Fibroblast of lung (primary cell): Measurements from ENCODE around the gene NTSR1. TPM values are rescaled to one million over a fixed set of nuclear protein-coding genes. Genes with fewer than 3 reads are reported as not detected.

Experiments used
- DNase-seq, 2 donors: peaks; one replicate each; pipeline versions ENCODE4 v3.0.0 to v3.0.0-alpha.2; 2010; ENCODE audit warnings: low read depth in 2 of 2
- H2AFZ ChIP-seq: 2 replicates; pipeline ENCODE4 v1.5.1; 2012; ENCODE audit warnings: low read length, control low read depth, inconsistent platforms
- H3K27ac ChIP-seq: 2 replicates; pipeline ENCODE4 v1.5.1; 2011; ENCODE audit warnings: low read length, control low read depth; ENCODE audit not compliant: insufficient read depth
- H3K27me3 ChIP-seq: 2 replicates; pipeline ENCODE4 v1.5.1; 2011; ENCODE audit warnings: mild to moderate bottlenecking, low read length; ENCODE audit not compliant: control insufficient read depth, insufficient read depth
- H3K36me3 ChIP-seq: 2 replicates; pipeline ENCODE4 v1.5.1; 2011; ENCODE audit warnings: low read length; ENCODE audit not compliant: control insufficient read depth, insufficient read depth
- H3K4me1 ChIP-seq: 2 replicates; pipeline ENCODE4 v1.5.1; 2011; ENCODE audit warnings: low read length; ENCODE audit not compliant: control insufficient read depth, insufficient read depth; ENCODE audit errors: extremely low read depth
- H3K4me2 ChIP-seq: 2 replicates; pipeline ENCODE4 v1.5.1; 2011; ENCODE audit warnings: low read length, control low read depth; ENCODE audit not compliant: insufficient read depth; ENCODE audit errors: extremely low read depth
- H3K4me3 ChIP-seq, 4 experiments: fragments of 200-600 bp in 1 of 4; sonication (generic) in 1 of 4; replicated peaks in 1 of 4; 2 replicates each; pipeline ENCODE4 v1.5.1; 2011 to 2016; ENCODE audit warnings: low read length in 4 of 4, low read depth in 3 of 4, mild to moderate bottlenecking in 3 of 4, control low read depth in 2 of 4, inconsistent platforms in 1 of 4, mixed read lengths in 1 of 4; ENCODE audit not compliant: insufficient read depth in 1 of 4; ENCODE audit errors: control extremely low read depth in 1 of 4
- H3K79me2 ChIP-seq: 2 replicates; pipeline ENCODE4 v1.5.1; 2012; ENCODE audit warnings: mild to moderate bottlenecking, low read length, inconsistent platforms; ENCODE audit not compliant: control insufficient read depth, insufficient read depth
- H3K9ac ChIP-seq: 2 replicates; pipeline ENCODE4 v1.5.1; 2011; ENCODE audit warnings: mild to moderate bottlenecking, low read length, control low read depth; ENCODE audit not compliant: insufficient read depth
- H3K9me3 ChIP-seq: 2 replicates; pipeline ENCODE4 v1.5.1; 2012; ENCODE audit warnings: low read depth, low read length; ENCODE audit not compliant: control insufficient read depth, insufficient read depth
- H4K20me1 ChIP-seq: 2 replicates; pipeline ENCODE4 v1.5.1; 2011; ENCODE audit warnings: low read length; ENCODE audit not compliant: control insufficient read depth, insufficient read depth; ENCODE audit errors: extremely low read depth
- CTCF ChIP-seq, 2 donors: IDR thresholded peaks in 1 of 2; conservative IDR thresholded peaks in 1 of 2; 1 replicate in 1 of 2; 2 replicates in 1 of 2; pipeline ENCODE4 v1.5.1; 2011 to 2012; ENCODE audit warnings: low read length in 2 of 2, control low read depth in 1 of 2, inconsistent platforms in 1 of 2, low read depth in 1 of 2, mild to moderate bottlenecking in 1 of 2
- EZH2 ChIP-seq: IDR thresholded peaks from 2 replicates; pipeline ENCODE4 v1.5.1; 2012; ENCODE audit warnings: low read length, control low read depth, mild to moderate bottlenecking; ENCODE audit errors: missing control alignments
- polyA plus RNA-seq, 2 donors: library from polyadenylated mRNA; depleted of rRNA in 1 of 2; stranded (reverse) in 1 of 2; unstranded in 1 of 2; fragments of >200 nt; gene quantifications; 2 replicates each; pipeline ENCODE4 v1.2.1, GENCODE V29; 2011 to 2012; ENCODE audit warnings: missing spikeins in 1 of 2
- total RNA-seq: library from RNA; depleted of rRNA; stranded (reverse); fragments of >200 nt; gene quantifications from 2 replicates; pipeline ENCODE4 v1.2.1, GENCODE V29; 2014

NTSR1 gene
- total and polyA plus RNA-seq, 2 donors (not counting 1 experiment from before 2014, with no cell fraction given), result 0.05 to 0.33 TPM

DNA sequence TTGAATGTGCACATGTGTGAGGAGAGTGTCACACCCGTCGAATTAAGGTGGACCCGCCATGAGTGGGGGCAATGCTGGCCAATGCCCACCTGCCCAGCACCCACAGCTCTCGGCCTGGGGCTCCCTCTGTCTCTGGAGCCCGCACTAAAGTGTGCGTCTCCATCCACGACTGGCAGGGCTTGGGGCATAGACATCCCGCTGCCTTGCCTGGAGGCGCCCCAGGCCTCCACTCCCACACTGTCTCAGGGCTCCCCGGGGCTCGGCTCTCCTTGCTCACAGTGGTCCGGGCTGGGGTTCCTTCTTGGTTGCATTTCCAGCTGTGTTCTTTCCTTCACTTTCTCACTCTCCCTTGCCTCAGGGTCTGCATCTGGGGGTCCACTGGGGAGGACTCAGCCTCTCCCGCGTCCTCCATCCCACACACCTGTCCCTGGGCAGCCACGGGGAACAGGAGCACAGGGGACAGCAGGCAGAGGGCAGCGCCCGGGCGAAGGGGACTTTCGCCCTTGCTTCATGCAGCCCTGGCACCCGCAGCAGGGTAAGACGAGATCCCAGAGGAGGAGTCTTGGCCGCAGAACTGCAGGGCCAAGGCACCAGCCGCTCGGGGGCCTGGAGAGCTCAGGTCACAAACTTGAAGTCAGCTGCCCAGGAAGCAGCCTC lies 67.5 kb downstream of the NTSR1 start:
- TF ChIP-seq EZH2 (no peak), CTCF (conservative IDR thresholded peaks at IDR 0.05 in 1 of 2, IDR thresholded peaks at IDR 0.05 in 1 of 2; ENCODE audit: low read depth in 1 of 2, low read length in 2 of 2) (no peak)
- Histone ChIP-seq H3K79me2 (no peaks in the 10 kb centered on the region), H3K4me3 (no peak overlapping the region), H3K9ac (no peak overlapping the region), H3K27ac (no peak overlapping the region), H4K20me1 (no peaks in the 10 kb centered on the region), H3K4me2 (no peak overlapping the region), H3K27me3 (no peaks in the 10 kb centered on the region), H3K4me1 (no peaks in the 10 kb centered on the region), H3K9me3 (no peaks in the 10 kb centered on the region), H2AFZ (no peak overlapping the region), H3K36me3 (no peaks in the 10 kb centered on the region)
- DNase-seq, result no peak

DNA sequence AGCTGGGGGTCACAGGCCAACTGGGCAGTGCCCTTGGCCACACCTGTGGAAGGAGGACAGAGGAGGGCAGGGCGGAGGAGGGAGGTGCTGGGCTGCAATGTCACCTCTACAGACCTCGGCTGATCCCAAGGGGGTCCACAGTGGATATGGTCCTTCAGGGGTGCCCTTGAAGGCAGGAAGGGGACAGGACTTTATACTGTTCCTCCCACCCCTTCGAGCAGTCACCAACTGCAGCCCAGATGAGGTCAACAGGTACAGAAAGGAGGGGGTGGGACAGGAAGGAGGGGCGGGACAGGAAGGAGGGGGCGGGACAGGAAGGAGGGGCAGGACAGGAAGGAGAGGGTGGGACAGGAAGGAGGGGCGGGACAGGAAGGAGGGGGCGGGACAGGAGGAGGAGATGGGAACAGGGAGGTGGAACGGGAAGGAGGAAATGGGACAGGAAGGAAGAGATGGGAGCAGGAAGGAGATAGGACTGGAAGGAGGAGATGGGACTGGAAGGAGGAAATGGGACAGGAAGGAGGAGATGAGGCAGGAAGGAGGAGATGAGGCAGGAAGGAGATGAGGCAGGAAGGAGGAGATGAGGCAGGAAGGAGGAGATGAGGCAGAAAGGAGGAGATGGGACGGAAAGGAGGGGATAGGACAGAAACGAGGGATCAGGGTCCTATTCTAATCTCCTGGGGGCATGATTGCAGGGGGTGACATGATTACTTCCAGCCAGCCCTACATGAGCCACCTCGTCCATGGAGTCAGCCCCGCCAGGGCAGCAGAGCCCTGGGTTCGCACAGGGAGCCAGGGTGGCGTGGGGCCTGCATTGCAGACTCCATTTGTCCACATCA lies 68.3 kb downstream of the NTSR1 start:
- Histone ChIP-seq H3K79me2 (no peaks in the 10 kb centered on the region), H3K4me1 (no peaks in the 10 kb centered on the region), H3K9ac (no peak overlapping the region), H3K9me3 (no peaks in the 10 kb centered on the region), H2AFZ (peak overlapping the region; percentile 51), H3K4me2 (no peak overlapping the region), H3K27ac (no peak overlapping the region), H3K4me3 (no peak overlapping the region), H3K36me3 (no peaks in the 10 kb centered on the region), H4K20me1 (no peaks in the 10 kb centered on the region), H3K27me3 (no peaks in the 10 kb centered on the region)
- no peak for DNase-seq
- TF ChIP-seq CTCF (conservative IDR thresholded peaks at IDR 0.05 in 1 of 2, IDR thresholded peaks at IDR 0.05 in 1 of 2; ENCODE audit: low read depth in 1 of 2, low read length in 2 of 2) (no peak), EZH2 (no peak)

GRCh38 chr20:62777528-62777830 lies 68.8 kb downstream of the NTSR1 start:
- H3K79me2 ChIP-seq, result no peaks in the 10 kb centered on the region
- H3K36me3 ChIP-seq, result no peaks in the 10 kb centered on the region
- H3K4me3 ChIP-seq, result no peak overlapping the region
- H2AFZ ChIP-seq, result no peak overlapping the region
- no peaks in the 10 kb centered on the region for H3K4me1 ChIP-seq
- no peak overlapping the region for H3K27ac ChIP-seq
- TF ChIP-seq CTCF (conservative IDR thresholded peaks at IDR 0.05 in 1 of 2, IDR thresholded peaks at IDR 0.05 in 1 of 2; ENCODE audit: low read depth in 1 of 2, low read length in 2 of 2) (no peak), EZH2 (no peak)
- H3K27me3 ChIP-seq, result no peaks in the 10 kb centered on the region
- no peak overlapping the region for H3K9ac ChIP-seq
- no peaks in the 10 kb centered on the region for H3K9me3 ChIP-seq
- no peak overlapping the region for H3K4me2 ChIP-seq
- no peak for DNase-seq
- no peaks in the 10 kb centered on the region for H4K20me1 ChIP-seq
